Calu3 (cell line): ENCODE data around the gene CYB5R4. TPM values are rescaled to one million over a fixed set of nuclear protein-coding genes. Genes with fewer than 3 reads are reported as not detected.

Experiments
- BruUV-seq: library from RNA; stranded (reverse); fragments of 400-500 nt; replicated peaks from 2 replicates; lab custom pipeline; 2021; lab: Mats Ljungman, UMichigan
- CTCF ChIA-PET: fragments of 300-600 bp; sonication (Branson Sonifier 250); formaldehyde crosslinking; loops from one replicate; lab custom pipeline; 2022; ENCODE audit warnings: antibody characterized with exemption; lab: Charles Lee
- DNase-seq: peaks from one replicate; pipeline ENCODE4 v3.0.0; 2022
- H3K27ac Mint-ChIP-seq: one replicate; pipeline ENCODE4 v1.8.0; 2022; ENCODE audit warnings: mixed read lengths; ENCODE audit not compliant: unreplicated experiment
- H3K27me3 Mint-ChIP-seq: one replicate; pipeline ENCODE4 v1.8.0; 2022; ENCODE audit warnings: mixed read lengths; ENCODE audit not compliant: unreplicated experiment
- H3K36me3 Mint-ChIP-seq: one replicate; pipeline ENCODE4 v1.8.0; 2022; ENCODE audit warnings: mild to moderate bottlenecking, moderate library complexity, mixed read lengths; ENCODE audit not compliant: insufficient read depth, unreplicated experiment
- H3K4me1 Mint-ChIP-seq: one replicate; pipeline ENCODE4 v1.8.0; 2022; ENCODE audit warnings: mild to moderate bottlenecking, low read depth, mixed read lengths; ENCODE audit not compliant: unreplicated experiment
- H3K4me3 Mint-ChIP-seq: one replicate; pipeline ENCODE4 v1.8.0; 2022; ENCODE audit warnings: mild to moderate bottlenecking, low read depth, moderate library complexity, mixed read lengths; ENCODE audit not compliant: unreplicated experiment
- H3K9me3 Mint-ChIP-seq: one replicate; pipeline ENCODE4 v1.8.0; 2022; ENCODE audit warnings: low read depth, mixed read lengths; ENCODE audit not compliant: unreplicated experiment
- intact Hi-C: fragments of 100-400 bp; cut with micrococcal nuclease; formaldehyde crosslinking; loops from one replicate; pipeline ENCODE4 v1.10.0; 2022; ENCODE audit not compliant: unreplicated experiment
- total RNA-seq: library from RNA; stranded (reverse); gene quantifications from 2 replicates; pipeline ENCODE4 v1.2.3, GENCODE V29; 2022
- TF ChIP-seq, protein P1 (sequence below): fragments of 200-600 bp; IDR thresholded peaks from one replicate; pipeline ENCODE4 v1.8.0; 2022; ENCODE audit warnings: antibody characterized with exemption; ENCODE audit not compliant: unreplicated experiment

The CYB5R4 gene
- total RNA-seq, 1 experiment from 2014 or later: 28.3 TPM

DNA sequence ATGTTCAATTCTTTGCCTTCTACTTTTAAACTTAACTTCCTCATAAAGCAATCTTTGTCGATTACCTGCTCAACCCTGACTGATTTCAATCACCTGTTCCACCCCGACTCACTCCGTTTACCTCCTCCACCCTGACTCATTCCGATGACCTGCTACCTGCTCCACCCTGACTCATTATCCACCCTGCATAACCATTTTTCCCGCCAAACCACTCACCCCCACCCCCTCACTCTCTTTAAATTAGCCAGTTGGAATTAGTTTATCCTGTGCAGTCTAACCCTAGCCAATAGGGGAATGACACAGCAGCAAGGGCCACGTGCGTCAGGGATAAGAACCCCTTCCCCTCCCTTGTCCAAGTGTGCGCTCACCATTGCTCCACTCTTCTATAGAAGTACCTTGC lies 117.4 kb downstream of the CYB5R4 start:
- no peak overlapping the region for H3K4me3 Mint-ChIP-seq
- no peaks in the 10 kb centered on the region for H3K27me3 Mint-ChIP-seq
- peaks cover 3% of the 10 kb centered on the region for H3K9me3 Mint-ChIP-seq
- no peak overlapping the region for H3K27ac Mint-ChIP-seq
- intact Hi-C loops: no loop called here
- H3K4me1 Mint-ChIP-seq: no peaks in the 10 kb centered on the region
- H3K36me3 Mint-ChIP-seq: peaks cover 5% of the 10 kb centered on the region
- TF ChIP-seq, protein P1, sequence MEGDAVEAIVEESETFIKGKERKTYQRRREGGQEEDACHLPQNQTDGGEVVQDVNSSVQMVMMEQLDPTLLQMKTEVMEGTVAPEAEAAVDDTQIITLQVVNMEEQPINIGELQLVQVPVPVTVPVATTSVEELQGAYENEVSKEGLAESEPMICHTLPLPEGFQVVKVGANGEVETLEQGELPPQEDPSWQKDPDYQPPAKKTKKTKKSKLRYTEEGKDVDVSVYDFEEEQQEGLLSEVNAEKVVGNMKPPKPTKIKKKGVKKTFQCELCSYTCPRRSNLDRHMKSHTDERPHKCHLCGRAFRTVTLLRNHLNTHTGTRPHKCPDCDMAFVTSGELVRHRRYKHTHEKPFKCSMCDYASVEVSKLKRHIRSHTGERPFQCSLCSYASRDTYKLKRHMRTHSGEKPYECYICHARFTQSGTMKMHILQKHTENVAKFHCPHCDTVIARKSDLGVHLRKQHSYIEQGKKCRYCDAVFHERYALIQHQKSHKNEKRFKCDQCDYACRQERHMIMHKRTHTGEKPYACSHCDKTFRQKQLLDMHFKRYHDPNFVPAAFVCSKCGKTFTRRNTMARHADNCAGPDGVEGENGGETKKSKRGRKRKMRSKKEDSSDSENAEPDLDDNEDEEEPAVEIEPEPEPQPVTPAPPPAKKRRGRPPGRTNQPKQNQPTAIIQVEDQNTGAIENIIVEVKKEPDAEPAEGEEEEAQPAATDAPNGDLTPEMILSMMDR: no peak
- DNase-seq: no peak
- no TSS peak for BruUV-seq
- CTCF ChIA-PET: no interaction called here

DNA sequence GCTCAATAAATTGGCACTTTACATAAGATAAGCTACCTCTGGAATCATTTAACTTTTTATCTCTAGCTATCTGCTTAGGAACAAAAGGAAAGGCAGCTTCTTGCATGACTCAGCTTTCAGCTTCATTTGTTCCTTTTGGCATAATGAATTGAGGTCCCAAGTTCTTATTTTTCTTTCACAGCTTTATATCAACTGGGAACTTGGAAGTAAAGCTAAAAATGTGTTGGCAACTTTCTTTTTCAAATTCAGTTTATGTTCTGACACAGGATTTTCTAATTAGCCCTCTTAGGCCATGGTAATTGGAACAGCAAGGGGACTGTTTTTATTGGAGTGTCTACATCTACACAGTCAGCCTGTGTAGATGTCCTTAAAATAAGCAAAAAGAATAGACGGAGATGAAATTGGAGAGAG lies 118.8 kb downstream of the CYB5R4 start:
- no peaks in the 10 kb centered on the region for H3K36me3 Mint-ChIP-seq
- no peaks in the 10 kb centered on the region for H3K27me3 Mint-ChIP-seq
- TF ChIP-seq, protein P1: no peak
- no peaks in the 10 kb centered on the region for H3K4me1 Mint-ChIP-seq
- CTCF ChIA-PET: no interaction called here
- intact Hi-C loops: no loop called here
- H3K9me3 Mint-ChIP-seq: peaks cover 3% of the 10 kb centered on the region
- no peak overlapping the region for H3K4me3 Mint-ChIP-seq
- no TSS peak for BruUV-seq
- H3K27ac Mint-ChIP-seq: no peak overlapping the region
- DNase-seq: no peak

- no peaks in the 10 kb centered on the region for H3K27me3 Mint-ChIP-seq
- H3K36me3 Mint-ChIP-seq: no peaks in the 10 kb centered on the region
- peaks cover 3% of the 10 kb centered on the region for H3K9me3 Mint-ChIP-seq
- no peaks in the 10 kb centered on the region for H3K4me1 Mint-ChIP-seq
- CTCF ChIA-PET: interaction anchor here (0.6 kb wide), 1 partner anchor 67 kb away, joined by 4 read pairs; no protein-coding TSS in a partner anchor
- intact Hi-C loops: no loop called here
- H3K27ac Mint-ChIP-seq: no peak overlapping the region
- DNase-seq: no peak
- H3K4me3 Mint-ChIP-seq: no peak overlapping the region
- TF ChIP-seq, protein P1: no peak
- BruUV-seq: no TSS peak
Measured at GRCh38 chr6:83978997-83979396, 119.5 kb downstream of the CYB5R4 start.

DNA sequence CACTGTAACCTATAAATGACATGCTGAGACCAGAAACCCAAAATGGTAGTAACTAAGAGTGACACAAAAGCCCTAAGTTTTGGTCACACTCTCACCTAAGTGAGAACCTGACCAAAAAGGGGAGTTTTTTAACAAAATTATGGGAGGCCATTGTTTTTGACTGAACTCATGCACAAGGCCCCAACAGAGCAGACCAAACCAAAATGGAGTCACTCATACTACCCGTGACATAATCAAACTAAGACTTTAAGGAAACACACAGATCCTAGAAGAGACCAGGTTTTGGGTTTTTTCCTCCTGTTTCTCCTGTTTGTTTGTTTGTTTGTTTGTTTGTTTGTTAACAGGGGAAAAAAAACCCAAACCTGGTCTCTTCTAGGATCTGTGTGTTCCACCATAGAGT lies 124.9 kb downstream of the CYB5R4 start:
- no TSS peak for BruUV-seq
- intact Hi-C loops: no loop called here

More for the DNA sequence above, 124.9 kb downstream of the CYB5R4 start:
- Mint-ChIP-seq H3K4me1 (no peaks in the 10 kb centered on the region), H3K4me3 (no peak overlapping the region), H3K9me3 (peaks cover 3% of the 10 kb centered on the region), H3K36me3 (no peaks in the 10 kb centered on the region), H3K27me3 (no peaks in the 10 kb centered on the region), H3K27ac (no peak overlapping the region)
- TF ChIP-seq, protein P1: no peak
- CTCF ChIA-PET: no interaction called here
- DNase-seq: no peak
